PC-3 (cell line): Measurements from ENCODE around the gene CKS1B.

ENCODE experiments used
- CTCF ChIP-seq: fragments of 300-600 bp; sonication (generic); conservative IDR thresholded peaks from 2 replicates; pipeline ENCODE4 v1.5.1; 2017; ENCODE audit warnings: antibody characterized with exemption, low read depth, mild to moderate bottlenecking, low read length
- EZH2 ChIP-seq: fragments of 300-600 bp; sonication (generic); IDR thresholded peaks from one replicate; pipeline ENCODE4 v1.6.1; 2017; ENCODE audit warnings: antibody characterized with exemption, mild to moderate bottlenecking, low read length; ENCODE audit not compliant: unreplicated experiment
- EZH2phosphoT487 ChIP-seq: fragments of 300-600 bp; sonication (generic); IDR thresholded peaks from 2 replicates; pipeline ENCODE4 v1.6.1; 2018; ENCODE audit warnings: mild to moderate bottlenecking, antibody characterized with exemption, low read length, borderline replicate concordance

GRCh38 chr1:155009742-155010141 is 35.3 kb downstream of the CKS1B start:
- TF ChIP-seq CTCF (no peak), EZH2 (no peak), EZH2phosphoT487 (no peak)
